ENCODE data around the gene LIPT1.
A peak's percentile ranks its signal among the peaks of the same experiment; 100 is the strongest.

Gene LIPT1

DNA sequence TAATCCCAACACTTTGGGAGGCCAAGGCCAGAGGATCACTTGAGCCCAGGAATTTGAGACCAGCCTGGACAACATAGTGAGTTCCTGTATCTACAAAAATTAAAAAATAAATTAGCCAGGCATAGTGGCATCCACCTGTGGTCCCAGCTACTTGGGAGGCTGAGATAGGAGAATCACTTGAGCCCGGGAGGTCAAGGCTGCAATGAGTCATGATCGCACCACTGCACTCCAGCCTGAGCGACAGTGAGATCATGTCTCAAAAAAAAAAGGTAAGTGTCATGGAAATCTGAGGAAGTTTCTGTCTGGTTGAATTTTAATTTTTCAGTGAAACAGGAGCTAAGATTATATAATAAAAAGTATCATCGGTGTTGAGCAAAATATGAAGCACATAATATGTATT, 15.8 kb upstream of the LIPT1 start:
- no peak for TF ChIP-seq CTCF (IDR thresholded peaks at IDR 0.05; ENCODE audit: borderline replicate concordance, control extremely low read depth, extremely low read depth, insufficient read depth, missing control alignments)
- no peak for DNase-seq (ENCODE audit: low spot score)
- in situ Hi-C loops (cut with MboI; ENCODE audit: low sequenced_read_pairs, unreplicated experiment) = no loop called here

DNA sequence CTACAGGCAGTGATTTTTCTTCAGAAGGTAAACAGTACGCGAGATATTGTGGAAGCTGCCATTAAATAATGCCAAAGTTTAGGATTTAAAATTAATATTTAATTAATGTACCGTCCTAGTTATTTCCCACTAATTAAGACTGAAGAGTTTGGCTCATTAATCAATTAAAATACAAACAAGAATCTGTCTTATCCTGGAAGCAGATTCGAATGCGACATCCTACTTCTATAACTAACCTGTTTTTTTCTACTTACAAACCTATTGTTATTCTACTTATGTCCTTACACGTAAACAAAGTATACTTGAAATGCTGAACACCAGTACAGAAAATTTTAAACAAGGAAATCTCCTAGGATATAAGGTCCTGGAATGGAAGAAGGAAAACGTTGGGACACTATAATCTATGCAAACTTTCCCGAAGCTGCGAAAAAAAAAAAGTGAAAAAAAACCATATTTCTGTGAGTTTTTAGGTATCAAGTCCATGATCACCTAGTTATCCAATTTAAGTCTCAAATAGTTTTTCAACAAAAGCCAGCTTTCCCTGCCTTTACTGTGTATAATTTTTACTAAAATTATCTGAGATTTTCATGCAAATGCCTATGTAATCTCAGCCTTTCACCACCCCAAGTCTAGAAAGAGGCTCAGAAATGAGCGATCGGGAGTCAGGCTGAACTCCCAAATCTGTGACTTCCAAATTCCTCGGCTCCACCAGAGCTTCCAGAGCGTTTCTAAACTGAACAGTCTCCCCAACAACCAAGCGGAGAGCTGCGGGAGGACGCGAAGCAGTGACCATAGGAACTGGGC, 14.5 kb upstream of the LIPT1 start:
- TF ChIP-seq CTCF (IDR thresholded peaks at IDR 0.05; ENCODE audit: borderline replicate concordance, control extremely low read depth, extremely low read depth, insufficient read depth, missing control alignments) = no peak
- in situ Hi-C loops (cut with MboI; ENCODE audit: low sequenced_read_pairs, unreplicated experiment) = no loop called here
- no peak for DNase-seq (ENCODE audit: low spot score)

DNA sequence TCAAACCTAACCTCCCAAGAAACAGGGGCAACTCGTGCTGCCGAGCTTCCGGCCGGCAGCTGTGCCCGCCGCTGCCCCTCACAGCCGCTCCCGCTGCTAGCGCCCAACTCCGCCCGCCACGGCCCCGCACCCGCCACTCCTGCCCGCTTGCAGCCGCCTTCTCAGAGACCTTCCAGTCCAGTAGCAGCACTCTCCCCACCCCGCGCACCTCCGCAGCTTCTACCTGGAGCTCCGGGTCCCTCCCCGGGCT, 14.0 kb upstream of the LIPT1 start:
- TF ChIP-seq CTCF (IDR thresholded peaks at IDR 0.05; ENCODE audit: borderline replicate concordance, control extremely low read depth, extremely low read depth, insufficient read depth, missing control alignments) = no peak
- DNase-seq (ENCODE audit: low spot score) = no peak
- in situ Hi-C loops (cut with MboI; ENCODE audit: low sequenced_read_pairs, unreplicated experiment) = no loop called here

GRCh38 chr2:99141110-99142108, 13.4 kb upstream of the LIPT1 start, which contains the start of gene C2orf15:
TSS of gene C2orf15 (plus strand) at chr2:99141707. CDS start at chr2:99150559, 8,852 bp downstream.
- in situ Hi-C loops (cut with MboI; ENCODE audit: low sequenced_read_pairs, unreplicated experiment) = no loop called here
- TF ChIP-seq CTCF (IDR thresholded peaks at IDR 0.05; ENCODE audit: borderline replicate concordance, control extremely low read depth, extremely low read depth, insufficient read depth, missing control alignments) = no peak
- peak; percentile 93 for DNase-seq (ENCODE audit: low spot score)

- in situ Hi-C loops (cut with MboI; ENCODE audit: low sequenced_read_pairs, unreplicated experiment) = no loop called here
- TF ChIP-seq CTCF (IDR thresholded peaks at IDR 0.05; ENCODE audit: borderline replicate concordance, control extremely low read depth, extremely low read depth, insufficient read depth, missing control alignments) = no peak
- no peak for DNase-seq (ENCODE audit: low spot score)
Measured at GRCh38 chr2:99150706-99151105, 4.1 kb upstream of the LIPT1 start.

- TF ChIP-seq CTCF (IDR thresholded peaks at IDR 0.05; ENCODE audit: borderline replicate concordance, control extremely low read depth, extremely low read depth, insufficient read depth, missing control alignments) = no peak
- no peak for DNase-seq (ENCODE audit: low spot score)
- in situ Hi-C loops (cut with MboI; ENCODE audit: low sequenced_read_pairs, unreplicated experiment) = no loop called here
Measured at GRCh38 chr2:99152199-99152895, 2.4 kb upstream of the LIPT1 start.

Data from GM13976 (cell line).